ENCODE results near the gene TTLL8.

TTLL8 gene

GRCh38 chr22:50016988-50017700 lies 41.0 kb downstream of the TTLL8 start:
- DNase-seq (ENCODE audit: low read depth), result peak; percentile 71

- no peak for DNase-seq (ENCODE audit: low read depth)
Observed at GRCh38 chr22:50016308-50016987, 41.6 kb downstream of the TTLL8 start.

GRCh38 chr22:50015451-50016307 lies 42.4 kb downstream of the TTLL8 start:
- no peak for DNase-seq (ENCODE audit: low read depth)

DNA sequence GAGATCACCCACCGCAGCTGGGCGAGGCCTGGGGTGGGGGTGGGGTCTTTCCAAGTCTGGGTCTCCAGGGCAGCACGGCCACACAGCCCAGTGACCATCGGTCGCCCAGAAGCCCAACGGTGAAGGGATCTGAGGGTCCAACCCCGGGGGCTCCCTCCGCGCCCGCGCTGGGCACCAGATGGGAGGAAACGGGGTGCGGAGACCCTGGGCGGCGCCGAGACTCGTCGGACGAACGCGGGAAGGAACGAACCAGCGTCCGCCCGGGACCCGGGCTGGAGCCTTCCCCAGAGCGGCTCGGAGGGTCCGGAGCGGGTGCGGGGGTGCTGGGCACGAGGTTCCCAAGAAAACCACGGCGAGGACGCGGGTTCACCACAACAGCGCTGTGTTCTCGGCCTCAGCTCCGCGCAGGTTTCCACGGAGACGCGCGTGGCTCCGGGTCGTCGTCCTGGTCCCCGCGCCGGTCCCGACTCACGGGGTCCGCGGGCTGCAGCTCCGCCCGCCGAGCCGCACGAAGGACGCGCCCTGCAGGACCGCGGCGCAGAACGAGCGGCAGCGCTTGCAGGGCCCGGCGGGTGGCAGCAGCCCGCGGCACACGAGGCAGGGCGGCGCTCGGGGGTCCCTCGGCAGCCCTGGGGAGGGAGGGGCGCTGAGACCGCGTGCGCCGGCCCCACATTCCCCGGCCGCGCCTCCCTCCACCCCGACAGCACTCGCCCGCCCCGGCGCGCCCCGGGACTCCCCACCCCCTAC lies 43.3 kb downstream of the TTLL8 start:
- no peak for DNase-seq (ENCODE audit: low read depth)

DNA sequence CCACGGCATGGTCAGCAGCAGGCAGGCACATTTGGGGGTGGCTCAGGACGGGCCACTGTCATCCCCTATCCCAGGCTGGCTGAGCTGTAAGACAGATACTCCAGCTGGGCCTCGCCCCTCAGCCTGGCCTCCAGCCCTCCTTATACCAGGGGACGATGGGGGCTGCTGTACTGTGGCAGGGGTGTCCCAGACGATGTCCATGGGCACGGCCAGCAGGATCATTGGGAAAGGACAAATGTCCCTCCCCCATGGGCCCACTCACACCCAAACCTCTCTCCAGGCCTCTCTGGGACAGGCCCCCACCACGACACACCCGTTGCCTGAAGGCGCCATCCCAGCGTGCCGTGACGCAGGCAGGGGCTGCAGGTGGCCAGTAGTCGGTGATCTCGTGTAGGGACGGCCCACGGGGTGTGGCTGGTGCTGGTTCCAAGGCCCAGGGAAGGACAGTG lies 44.0 kb downstream of the TTLL8 start:
- DNase-seq (ENCODE audit: low read depth), result no peak

GRCh38 chr22:50012211-50013181 lies 45.6 kb downstream of the TTLL8 start, which contains the start of gene IL17REL:
IL17REL (minus strand) TSS chr22:50012765; CDS start chr22:50012646, 119 bp downstream.
- DNase-seq (ENCODE audit: low read depth), result no peak

DNA sequence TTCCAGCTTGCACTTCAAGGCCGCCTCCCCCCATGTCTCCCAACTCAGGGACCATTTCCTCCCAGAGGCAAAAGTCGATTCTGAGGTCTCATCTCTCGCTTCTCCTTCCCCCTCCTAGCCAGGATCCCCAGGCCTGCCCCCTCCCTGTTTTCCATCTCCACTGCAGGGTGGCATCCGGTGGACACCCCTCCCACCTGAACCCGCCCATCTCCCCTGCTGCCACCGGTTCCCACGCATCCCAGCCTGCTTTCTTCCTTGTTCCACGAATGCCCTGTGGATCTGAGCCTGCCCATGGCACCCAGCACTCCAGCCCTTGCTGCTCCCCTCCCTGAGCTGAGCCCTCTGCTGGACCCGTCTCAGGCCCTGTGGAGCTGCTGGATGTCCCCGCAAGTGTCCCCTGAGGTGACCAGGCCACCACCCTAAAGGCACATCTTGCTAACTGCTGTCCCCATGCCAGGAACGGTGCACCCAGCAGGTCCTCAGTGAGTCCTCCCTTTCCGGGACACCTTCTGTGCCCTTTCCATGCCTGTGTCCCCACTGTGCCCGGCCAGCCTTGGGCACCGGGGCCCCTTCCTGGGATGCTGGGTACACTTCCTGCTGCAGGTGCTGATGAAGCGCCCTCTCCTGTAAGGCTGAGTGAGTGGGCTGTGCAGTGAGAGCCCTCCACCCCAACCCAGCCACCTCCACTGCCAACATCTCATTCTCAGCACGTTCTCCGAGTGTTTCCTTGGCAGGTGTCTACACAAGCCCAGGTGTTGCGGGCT lies 46.5 kb downstream of the TTLL8 start:
- DNase-seq (ENCODE audit: low read depth), result no peak

DNA sequence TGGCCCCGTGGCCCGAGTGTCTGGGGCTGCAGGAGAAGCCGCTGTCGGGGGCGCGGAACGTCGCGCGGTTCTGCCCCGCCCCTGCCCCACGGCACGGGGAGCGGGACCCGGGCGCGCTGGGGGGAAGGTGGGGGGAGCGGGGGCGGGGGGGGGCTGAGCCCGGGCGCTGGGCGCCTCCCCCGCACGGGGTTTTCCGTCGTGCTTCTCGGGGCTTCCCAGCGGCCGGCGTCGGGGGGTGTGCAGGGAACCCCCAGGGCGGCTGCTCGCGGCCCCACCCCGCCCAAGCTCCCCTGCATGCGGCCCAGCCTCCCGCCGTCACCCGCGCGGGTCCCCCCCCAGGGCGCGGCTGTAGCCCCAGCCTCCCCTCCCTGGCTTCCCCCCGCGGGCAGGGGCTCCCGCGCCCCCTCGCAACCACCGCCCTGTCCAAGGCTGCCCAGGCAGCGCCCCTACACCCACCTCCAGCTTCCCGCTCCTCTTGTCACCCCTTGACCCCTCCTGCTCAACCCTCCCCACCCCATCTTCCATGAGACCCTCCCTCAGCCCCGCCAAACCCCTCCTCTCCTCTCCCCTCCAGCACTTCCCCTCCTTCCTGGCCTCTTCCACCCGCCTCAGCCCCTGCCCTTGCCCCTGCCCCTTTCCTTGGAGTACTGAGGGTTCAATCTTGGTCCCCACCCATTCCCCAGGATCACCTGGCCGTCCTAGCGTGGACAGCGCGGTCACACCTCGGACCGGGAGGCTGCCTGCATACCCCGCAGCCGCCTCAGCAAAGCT lies 47.2 kb downstream of the TTLL8 start:
- DNase-seq (ENCODE audit: low read depth), result peak; percentile 65

GRCh38 chr22:50009765-50010675 lies 48.1 kb downstream of the TTLL8 start:
- DNase-seq (ENCODE audit: low read depth), result no peak

DNA sequence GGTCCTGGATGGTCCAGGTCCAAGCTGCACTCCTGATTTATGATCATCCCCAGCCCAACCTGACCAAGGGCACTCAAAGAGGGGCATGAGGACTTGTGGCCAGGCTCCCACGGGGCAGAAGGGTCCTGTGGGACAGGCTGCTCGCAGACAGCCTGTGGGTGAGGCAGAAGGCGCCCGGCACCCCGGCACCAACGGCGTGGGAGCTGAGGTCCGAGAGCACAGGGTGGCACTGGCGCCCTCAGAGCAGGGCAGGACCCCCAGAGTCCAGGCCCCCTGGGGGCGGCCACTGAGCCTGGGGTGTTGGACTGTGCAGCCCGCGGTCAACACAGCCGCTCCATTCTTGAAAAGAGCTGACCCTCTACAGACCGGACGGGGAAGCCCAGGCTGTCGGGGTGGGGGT lies 48.8 kb downstream of the TTLL8 start:
- no peak for DNase-seq (ENCODE audit: low read depth)

GRCh38 chr22:50008151-50009040 lies 49.7 kb downstream of the TTLL8 start:
- no peak for DNase-seq (ENCODE audit: low read depth)

- no peak for DNase-seq (ENCODE audit: low read depth)
Observed at GRCh38 chr22:50007057-50007511, 51.0 kb downstream of the TTLL8 start.

GRCh38 chr22:50004918-50005317 lies 53.2 kb downstream of the TTLL8 start:
- DNase-seq (ENCODE audit: low read depth), result no peak

- no peak for DNase-seq (ENCODE audit: low read depth)
Observed at GRCh38 chr22:50002791-50003190, 55.3 kb downstream of the TTLL8 start.

- DNase-seq (ENCODE audit: low read depth), result no peak
Observed at GRCh38 chr22:50001388-50002231, 56.5 kb downstream of the TTLL8 start.
